ENCODE measurements around the gene TMEM178B.
A peak's percentile ranks its signal among the peaks of the same experiment; 100 is the strongest.

DNA sequence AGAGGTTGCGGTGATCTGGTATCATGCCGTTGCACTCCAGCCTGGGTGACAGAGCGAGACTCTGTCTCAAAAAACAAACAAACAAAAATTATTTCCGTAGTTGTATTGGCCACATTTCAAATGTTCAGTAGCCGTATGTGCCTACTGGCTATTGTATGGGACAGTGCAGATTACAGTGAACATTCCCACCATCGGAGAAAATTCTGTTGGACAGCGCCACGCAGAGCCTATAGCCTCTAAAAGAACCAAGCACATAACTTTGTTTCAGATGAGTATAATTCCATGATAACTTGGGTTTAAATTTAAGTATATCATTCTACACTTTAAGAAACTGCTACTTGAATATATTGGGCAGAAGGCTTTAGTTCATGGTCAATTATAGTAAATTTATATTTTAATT, 5.4 kb downstream of the TMEM178B start:
- TF ChIP-seq SNRNP70 (optimal IDR thresholded peaks at IDR 0.05; ENCODE audit: low read depth, low read length) = no peak
- peak; percentile 62 for TF ChIP-seq REST (IDR thresholded peaks at IDR 0.05; ENCODE audit: borderline replicate concordance)
- no peak for TF ChIP-seq REST (CRISPR knock-in tag; IDR thresholded peaks at IDR 0.05; ENCODE audit: low read depth)
- no peak for TF ChIP-seq SMARCB1 (IDR thresholded peaks at IDR 0.05; ENCODE audit: insufficient read length, low read depth)
- TF ChIP-seq GATA2 (CRISPR knock-in tag; IDR thresholded peaks at IDR 0.05) = no peak
- no peak for TF ChIP-seq BHLHE40 (IDR thresholded peaks at IDR 0.05; ENCODE audit: low read length)
- no peak for TF ChIP-seq CBX5 (IDR thresholded peaks at IDR 0.05; ENCODE audit: borderline replicate concordance, low read depth)
